ENCODE data around the gene SYNPO2. TPM values are rescaled to one million over a fixed set of nuclear protein-coding genes. Genes with fewer than 3 reads are reported as not detected.
"Not testable (repeated sequence)": the region's sequence is repeated elsewhere in the genome, so short reads cannot be mapped to it uniquely, and the experiment has no call there.

SYNPO2 gene
- total and polyA plus RNA-seq, 2 donors (not counting 1 experiment from before 2014, with no cell fraction given): 40.1 to 71.7 TPM

- no peaks in the 10 kb centered on the region for H4K20me1 ChIP-seq (ENCODE audit: control insufficient read depth, extremely low read depth, insufficient read depth, low read length)
- H3K79me2 ChIP-seq (ENCODE audit: control insufficient read depth, insufficient read depth, low read length): no peaks in the 10 kb centered on the region
- TF ChIP-seq EZH2 (IDR thresholded peaks at IDR 0.05; ENCODE audit: low read length, missing control alignments) (no peak), CTCF (conservative IDR thresholded peaks at IDR 0.05 in 1 of 2, IDR thresholded peaks at IDR 0.05 in 1 of 2; ENCODE audit: low read depth in 1 of 2, low read length in 2 of 2) (no peak)
- no peak overlapping the region for H3K27ac ChIP-seq (ENCODE audit: insufficient read depth, low read length)
- no peaks in the 10 kb centered on the region for H3K27me3 ChIP-seq (ENCODE audit: control insufficient read depth, insufficient read depth, low read length)
- no peaks in the 10 kb centered on the region for H3K36me3 ChIP-seq (ENCODE audit: control insufficient read depth, insufficient read depth, low read length)
- DNase-seq (ENCODE audit: low read depth in 2 of 2): peak; percentile 19 to 44
- H3K9me3 ChIP-seq (ENCODE audit: control insufficient read depth, insufficient read depth, low read depth, low read length): no peaks in the 10 kb centered on the region
- H2AFZ ChIP-seq (ENCODE audit: low read length): no peak overlapping the region
- H3K4me1 ChIP-seq (ENCODE audit: control insufficient read depth, extremely low read depth, insufficient read depth, low read length): peaks cover 10% of the 10 kb centered on the region
- no peak overlapping the region for H3K4me2 ChIP-seq (ENCODE audit: extremely low read depth, insufficient read depth, low read length)
- no peak overlapping the region for H3K9ac ChIP-seq (ENCODE audit: insufficient read depth, low read length)
- no peak overlapping the region for H3K4me3 ChIP-seq (replicated peaks in 1 of 4; ENCODE audit: control extremely low read depth in 1 of 4, insufficient read depth in 1 of 4, low read depth in 3 of 4, low read length in 4 of 4)
Measured at GRCh38 chr4:118973295-118973694, 84.6 kb downstream of the SYNPO2 start.

- no peaks in the 10 kb centered on the region for H4K20me1 ChIP-seq (ENCODE audit: control insufficient read depth, extremely low read depth, insufficient read depth, low read length)
- TF ChIP-seq EZH2 (IDR thresholded peaks at IDR 0.05; ENCODE audit: low read length, missing control alignments) (no peak), CTCF (conservative IDR thresholded peaks at IDR 0.05 in 1 of 2, IDR thresholded peaks at IDR 0.05 in 1 of 2; ENCODE audit: low read depth in 1 of 2, low read length in 2 of 2) (no peak)
- no peak overlapping the region for H3K4me2 ChIP-seq (ENCODE audit: extremely low read depth, insufficient read depth, low read length)
- DNase-seq (ENCODE audit: low read depth in 2 of 2): peak; percentile 21 to 44
- no peak overlapping the region for H3K9ac ChIP-seq (ENCODE audit: insufficient read depth, low read length)
- H3K27me3 ChIP-seq (ENCODE audit: control insufficient read depth, insufficient read depth, low read length): no peaks in the 10 kb centered on the region
- no peak overlapping the region for H2AFZ ChIP-seq (ENCODE audit: low read length)
- no peaks in the 10 kb centered on the region for H3K9me3 ChIP-seq (ENCODE audit: control insufficient read depth, insufficient read depth, low read depth, low read length)
- H3K36me3 ChIP-seq (ENCODE audit: control insufficient read depth, insufficient read depth, low read length): no peaks in the 10 kb centered on the region
- H3K4me3 ChIP-seq (replicated peaks in 1 of 4; ENCODE audit: control extremely low read depth in 1 of 4, insufficient read depth in 1 of 4, low read depth in 3 of 4, low read length in 4 of 4): no peak overlapping the region
- no peaks in the 10 kb centered on the region for H3K79me2 ChIP-seq (ENCODE audit: control insufficient read depth, insufficient read depth, low read length)
- peaks cover 2% of the 10 kb centered on the region for H3K4me1 ChIP-seq (ENCODE audit: control insufficient read depth, extremely low read depth, insufficient read depth, low read length)
- no peak overlapping the region for H3K27ac ChIP-seq (ENCODE audit: insufficient read depth, low read length)
Measured at GRCh38 chr4:118974758-118975157, 86.1 kb downstream of the SYNPO2 start.

- Histone ChIP-seq H3K4me3 (replicated peaks in 1 of 4; ENCODE audit: control extremely low read depth in 1 of 4, insufficient read depth in 1 of 4, low read depth in 3 of 4, low read length in 4 of 4) (no peak overlapping the region), H3K4me1 (ENCODE audit: control insufficient read depth, extremely low read depth, insufficient read depth, low read length) (peaks cover 2% of the 10 kb centered on the region), H3K4me2 (ENCODE audit: extremely low read depth, insufficient read depth, low read length) (no peak overlapping the region), H3K27ac (ENCODE audit: insufficient read depth, low read length) (no peak overlapping the region), H3K36me3 (ENCODE audit: control insufficient read depth, insufficient read depth, low read length) (no peaks in the 10 kb centered on the region), H3K9me3 (ENCODE audit: control insufficient read depth, insufficient read depth, low read depth, low read length) (no peaks in the 10 kb centered on the region), H3K27me3 (ENCODE audit: control insufficient read depth, insufficient read depth, low read length) (no peaks in the 10 kb centered on the region), H3K79me2 (ENCODE audit: control insufficient read depth, insufficient read depth, low read length) (no peaks in the 10 kb centered on the region), H3K9ac (ENCODE audit: insufficient read depth, low read length) (no peak overlapping the region), H2AFZ (ENCODE audit: low read length) (no peak overlapping the region), H4K20me1 (ENCODE audit: control insufficient read depth, extremely low read depth, insufficient read depth, low read length) (no peaks in the 10 kb centered on the region)
- TF ChIP-seq EZH2 (IDR thresholded peaks at IDR 0.05; ENCODE audit: low read length, missing control alignments): no peak
- no peak for TF ChIP-seq CTCF (conservative IDR thresholded peaks at IDR 0.05 in 1 of 2, IDR thresholded peaks at IDR 0.05 in 1 of 2; ENCODE audit: low read depth in 1 of 2, low read length in 2 of 2)
- no peak for DNase-seq (ENCODE audit: low read depth in 2 of 2)
Measured at GRCh38 chr4:118975449-118976192, 87.0 kb downstream of the SYNPO2 start.

GRCh38 chr4:118976193-118976560 is 87.5 kb downstream of the SYNPO2 start:
- H3K9ac ChIP-seq (ENCODE audit: insufficient read depth, low read length); H4K20me1 ChIP-seq (ENCODE audit: control insufficient read depth, extremely low read depth, insufficient read depth, low read length); H3K27me3 ChIP-seq (ENCODE audit: control insufficient read depth, insufficient read depth, low read length); H3K4me1 ChIP-seq (ENCODE audit: control insufficient read depth, extremely low read depth, insufficient read depth, low read length); DNase-seq (ENCODE audit: low read depth in 2 of 2); H3K36me3 ChIP-seq (ENCODE audit: control insufficient read depth, insufficient read depth, low read length); H3K27ac ChIP-seq (ENCODE audit: insufficient read depth, low read length); H3K4me3 ChIP-seq (replicated peaks in 1 of 4; ENCODE audit: control extremely low read depth in 1 of 4, insufficient read depth in 1 of 4, low read depth in 3 of 4, low read length in 4 of 4); H3K4me2 ChIP-seq (ENCODE audit: extremely low read depth, insufficient read depth, low read length); H3K79me2 ChIP-seq (ENCODE audit: control insufficient read depth, insufficient read depth, low read length); H2AFZ ChIP-seq (ENCODE audit: low read length); H3K9me3 ChIP-seq (ENCODE audit: control insufficient read depth, insufficient read depth, low read depth, low read length): not testable (repeated sequence)

GRCh38 chr4:118977100-118977499 is 88.4 kb downstream of the SYNPO2 start:
- H3K4me1 ChIP-seq (ENCODE audit: control insufficient read depth, extremely low read depth, insufficient read depth, low read length): not testable (repeated sequence)

More at GRCh38 chr4:118977100-118977499, 88.4 kb downstream of the SYNPO2 start:
- not testable (repeated sequence) for H3K9ac ChIP-seq (ENCODE audit: insufficient read depth, low read length); H3K9me3 ChIP-seq (ENCODE audit: control insufficient read depth, insufficient read depth, low read depth, low read length); H3K4me2 ChIP-seq (ENCODE audit: extremely low read depth, insufficient read depth, low read length); H3K36me3 ChIP-seq (ENCODE audit: control insufficient read depth, insufficient read depth, low read length); H3K4me3 ChIP-seq (replicated peaks in 1 of 4; ENCODE audit: control extremely low read depth in 1 of 4, insufficient read depth in 1 of 4, low read depth in 3 of 4, low read length in 4 of 4); DNase-seq (ENCODE audit: low read depth in 2 of 2); H3K27ac ChIP-seq (ENCODE audit: insufficient read depth, low read length); H3K79me2 ChIP-seq (ENCODE audit: control insufficient read depth, insufficient read depth, low read length); H2AFZ ChIP-seq (ENCODE audit: low read length); H4K20me1 ChIP-seq (ENCODE audit: control insufficient read depth, extremely low read depth, insufficient read depth, low read length); H3K27me3 ChIP-seq (ENCODE audit: control insufficient read depth, insufficient read depth, low read length)

Data from fibroblast of lung (primary cell).